ENCODE measurements around the gene PIP5K1C. TPM values are rescaled to one million over a fixed set of nuclear protein-coding genes. Genes with fewer than 3 reads are reported as not detected.
"Not testable (repeated sequence)": the region's sequence is repeated elsewhere in the genome, so short reads cannot be mapped to it uniquely, and the experiment has no call there.

The PIP5K1C gene
- total RNA-seq, 1 donor from 2014 or later = 24.5 TPM

GRCh38 chr19:3655402-3656072 is 44.7 kb downstream of the PIP5K1C start:
- intact Hi-C loops (cut with micrococcal nuclease) = no loop called here
- H3K27me3 Mint-ChIP-seq (ENCODE audit: insufficient read depth) = no peaks in the 10 kb centered on the region
- no peaks in the 10 kb centered on the region for H3K4me1 Mint-ChIP-seq (ENCODE audit: low read depth)
- no peak overlapping the region for H3K27ac Mint-ChIP-seq
- H3K4me3 Mint-ChIP-seq = no peak overlapping the region
- no peaks in the 10 kb centered on the region for H3K9me3 Mint-ChIP-seq
- DNase-seq (ENCODE audit: low spot score) = no peak
- H3K36me3 Mint-ChIP-seq (ENCODE audit: low read depth) = peaks cover 6% of the 10 kb centered on the region

- no peak for DNase-seq (ENCODE audit: low spot score)
- intact Hi-C loops (cut with micrococcal nuclease) = no loop called here
Measured at GRCh38 chr19:3653865-3654513, 46.3 kb downstream of the PIP5K1C start.

GRCh38 chr19:3653081-3653795 is 47.0 kb downstream of the PIP5K1C start:
- Mint-ChIP-seq H3K4me1 (ENCODE audit: low read depth) (no peaks in the 10 kb centered on the region), H3K27me3 (ENCODE audit: insufficient read depth) (no peaks in the 10 kb centered on the region), H3K36me3 (ENCODE audit: low read depth) (peaks cover 6% of the 10 kb centered on the region), H3K27ac (no peak overlapping the region), H3K9me3 (no peaks in the 10 kb centered on the region), H3K4me3 (no peak overlapping the region)
- intact Hi-C loops (cut with micrococcal nuclease) = no loop called here
- DNase-seq (ENCODE audit: low spot score) = no peak

More at GRCh38 chr19:3653865-3654513, 46.3 kb downstream of the PIP5K1C start:
- Mint-ChIP-seq H3K4me3 (no peak overlapping the region), H3K27ac (no peak overlapping the region), H3K36me3 (ENCODE audit: low read depth) (peaks cover 6% of the 10 kb centered on the region), H3K9me3 (no peaks in the 10 kb centered on the region), H3K4me1 (ENCODE audit: low read depth) (no peaks in the 10 kb centered on the region), H3K27me3 (ENCODE audit: insufficient read depth) (no peaks in the 10 kb centered on the region)

GRCh38 chr19:3652422-3652821 is 47.8 kb downstream of the PIP5K1C start:
- Mint-ChIP-seq H3K4me3 (no peak overlapping the region), H3K36me3 (ENCODE audit: low read depth) (peaks cover 6% of the 10 kb centered on the region), H3K9me3 (no peaks in the 10 kb centered on the region), H3K27ac (no peak overlapping the region), H3K27me3 (ENCODE audit: insufficient read depth) (no peaks in the 10 kb centered on the region), H3K4me1 (ENCODE audit: low read depth) (no peaks in the 10 kb centered on the region)
- no peak for DNase-seq (ENCODE audit: low spot score)
- intact Hi-C loops (cut with micrococcal nuclease) = no loop called here

- peaks cover 3% of the 10 kb centered on the region for H3K36me3 Mint-ChIP-seq (ENCODE audit: low read depth)
- intact Hi-C loops (cut with micrococcal nuclease) = no loop called here
Measured at GRCh38 chr19:3651684-3652083, 48.6 kb downstream of the PIP5K1C start.

GRCh38 chr19:3649888-3650287 is 50.4 kb downstream of the PIP5K1C start:
- no peak overlapping the region for H3K27ac Mint-ChIP-seq

More at GRCh38 chr19:3651684-3652083, 48.6 kb downstream of the PIP5K1C start:
- Mint-ChIP-seq H3K4me1 (ENCODE audit: low read depth) (no peaks in the 10 kb centered on the region), H3K27me3 (ENCODE audit: insufficient read depth) (no peaks in the 10 kb centered on the region), H3K4me3 (no peak overlapping the region), H3K9me3 (no peaks in the 10 kb centered on the region), H3K27ac (no peak overlapping the region)
- no peak for DNase-seq (ENCODE audit: low spot score)

GRCh38 chr19:3648037-3648905 is 52.0 kb downstream of the PIP5K1C start:
- peaks cover 3% of the 10 kb centered on the region for H3K36me3 Mint-ChIP-seq (ENCODE audit: low read depth)
- no peaks in the 10 kb centered on the region for H3K27me3 Mint-ChIP-seq (ENCODE audit: insufficient read depth)
- no peak overlapping the region for H3K4me3 Mint-ChIP-seq
- no peak for DNase-seq (ENCODE audit: low spot score)
- intact Hi-C loops (cut with micrococcal nuclease) = no loop called here
- no peaks in the 10 kb centered on the region for H3K4me1 Mint-ChIP-seq (ENCODE audit: low read depth)
- H3K27ac Mint-ChIP-seq = no peak overlapping the region
- no peaks in the 10 kb centered on the region for H3K9me3 Mint-ChIP-seq

More at GRCh38 chr19:3649888-3650287, 50.4 kb downstream of the PIP5K1C start:
- intact Hi-C loops (cut with micrococcal nuclease) = no loop called here
- Mint-ChIP-seq H3K4me3 (no peak overlapping the region), H3K27me3 (ENCODE audit: insufficient read depth) (no peaks in the 10 kb centered on the region), H3K9me3 (no peaks in the 10 kb centered on the region), H3K36me3 (ENCODE audit: low read depth) (peaks cover 3% of the 10 kb centered on the region), H3K4me1 (ENCODE audit: low read depth) (no peaks in the 10 kb centered on the region)
- DNase-seq (ENCODE audit: low spot score) = no peak

GRCh38 chr19:3647102-3647501 is 53.2 kb downstream of the PIP5K1C start:
- H3K36me3 Mint-ChIP-seq (ENCODE audit: low read depth); DNase-seq (ENCODE audit: low spot score); H3K9me3 Mint-ChIP-seq; H3K27me3 Mint-ChIP-seq (ENCODE audit: insufficient read depth); H3K4me1 Mint-ChIP-seq (ENCODE audit: low read depth); H3K4me3 Mint-ChIP-seq; H3K27ac Mint-ChIP-seq; intact Hi-C loops (cut with micrococcal nuclease): not testable (repeated sequence)

GRCh38 chr19:3646336-3647092 is 53.8 kb downstream of the PIP5K1C start:
- H3K4me3 Mint-ChIP-seq = no peak overlapping the region
- peaks cover 3% of the 10 kb centered on the region for H3K36me3 Mint-ChIP-seq (ENCODE audit: low read depth)
- no peak overlapping the region for H3K27ac Mint-ChIP-seq
- H3K4me1 Mint-ChIP-seq (ENCODE audit: low read depth) = no peaks in the 10 kb centered on the region
- DNase-seq (ENCODE audit: low spot score) = no peak
- no peaks in the 10 kb centered on the region for H3K9me3 Mint-ChIP-seq
- no peaks in the 10 kb centered on the region for H3K27me3 Mint-ChIP-seq (ENCODE audit: insufficient read depth)
- intact Hi-C loops (cut with micrococcal nuclease) = no loop called here

- no peaks in the 10 kb centered on the region for H3K27me3 Mint-ChIP-seq (ENCODE audit: insufficient read depth)
- no peaks in the 10 kb centered on the region for H3K4me1 Mint-ChIP-seq (ENCODE audit: low read depth)
- H3K36me3 Mint-ChIP-seq (ENCODE audit: low read depth) = no peaks in the 10 kb centered on the region
- H3K4me3 Mint-ChIP-seq = no peak overlapping the region
- no peak for DNase-seq (ENCODE audit: low spot score)
- H3K27ac Mint-ChIP-seq = no peak overlapping the region
- no peaks in the 10 kb centered on the region for H3K9me3 Mint-ChIP-seq
- intact Hi-C loops (cut with micrococcal nuclease) = no loop called here
Measured at GRCh38 chr19:3645726-3646125, 54.5 kb downstream of the PIP5K1C start.

GRCh38 chr19:3645067-3645396 is 55.2 kb downstream of the PIP5K1C start:
- intact Hi-C loops (cut with micrococcal nuclease) = no loop called here
- Mint-ChIP-seq H3K9me3 (no peaks in the 10 kb centered on the region), H3K36me3 (ENCODE audit: low read depth) (no peaks in the 10 kb centered on the region), H3K27me3 (ENCODE audit: insufficient read depth) (no peaks in the 10 kb centered on the region), H3K4me3 (no peak overlapping the region), H3K4me1 (ENCODE audit: low read depth) (no peaks in the 10 kb centered on the region), H3K27ac (no peak overlapping the region)
- no peak for DNase-seq (ENCODE audit: low spot score)

- H3K27ac Mint-ChIP-seq = no peak overlapping the region
- H3K4me3 Mint-ChIP-seq = no peak overlapping the region
- intact Hi-C loops (cut with micrococcal nuclease) = no loop called here
- DNase-seq (ENCODE audit: low spot score) = no peak
- no peaks in the 10 kb centered on the region for H3K9me3 Mint-ChIP-seq
- H3K27me3 Mint-ChIP-seq (ENCODE audit: insufficient read depth) = no peaks in the 10 kb centered on the region
- H3K4me1 Mint-ChIP-seq (ENCODE audit: low read depth) = no peaks in the 10 kb centered on the region
- H3K36me3 Mint-ChIP-seq (ENCODE audit: low read depth) = no peaks in the 10 kb centered on the region
Measured at GRCh38 chr19:3644351-3645066, 55.8 kb downstream of the PIP5K1C start.

Measured in activated T-helper 1 cell treated with anti-CD3 and anti-CD28 coated beads, Interleukin-12 subunit alpha, Interleukin-12 subunit beta, Interleukin-2, Interleukin-4 antibody, amounts not matched to agents 30 ng/mL and 10 ng/mL and 1 ng/mL, durations not matched to agents 14 hours and 24 hours and 36 hours (primary cell).